Epithelial cell of proximal tubule (primary cell): ENCODE data around the gene PDHB. TPM values are rescaled to one million over a fixed set of nuclear protein-coding genes. Genes with fewer than 3 reads are reported as not detected.

Experiments
- DNase-seq: peaks from one replicate; pipeline ENCODE4 v3.0.0-alpha.2; 2011; ENCODE audit warnings: low read depth
- H3K4me3 ChIP-seq: 2 replicates; pipeline ENCODE4 v1.5.1; 2011; ENCODE audit warnings: low read depth, mild to moderate bottlenecking, low read length
- CTCF ChIP-seq: conservative IDR thresholded peaks from 2 replicates; pipeline ENCODE4 v1.5.1; 2012; ENCODE audit warnings: low read depth, mild to moderate bottlenecking, low read length
- total RNA-seq: library from RNA; depleted of rRNA; stranded (reverse); fragments of >200 nt; gene quantifications from 2 replicates; pipeline ENCODE4 v1.2.3, GENCODE V29; 2015

Gene PDHB
- total RNA-seq, 1 donor from 2014 or later = 103 TPM

- H3K4me3 ChIP-seq = no peak overlapping the region
- no peak for DNase-seq
- no peak for TF ChIP-seq CTCF
These were observed 9.0 kb downstream of the PDHB start for GRCh38 chr3:58424613-58425012.

- H3K4me3 ChIP-seq = no peak overlapping the region
- DNase-seq = no peak
These were observed 10.8 kb downstream of the PDHB start for GRCh38 chr3:58422756-58423325.

GRCh38 chr3:58421004-58421403 is 12.6 kb downstream of the PDHB start:
- DNase-seq = no peak
- TF ChIP-seq CTCF = no peak
- no peak overlapping the region for H3K4me3 ChIP-seq

More at GRCh38 chr3:58422756-58423325, 10.8 kb downstream of the PDHB start:
- peak; percentile 56 for TF ChIP-seq CTCF

GRCh38 chr3:58419780-58420507 is 13.7 kb downstream of the PDHB start:
- no peak for TF ChIP-seq CTCF
- H3K4me3 ChIP-seq = no peak overlapping the region
- no peak for DNase-seq

GRCh38 chr3:58418227-58418626 is 15.4 kb downstream of the PDHB start:
- DNase-seq = no peak
- H3K4me3 ChIP-seq = no peak overlapping the region
- no peak for TF ChIP-seq CTCF

- no peak overlapping the region for H3K4me3 ChIP-seq
- no peak for DNase-seq
- no peak for TF ChIP-seq CTCF
These were observed 16.6 kb downstream of the PDHB start for GRCh38 chr3:58417075-58417474.

GRCh38 chr3:58416191-58416590 is 17.4 kb downstream of the PDHB start:
- TF ChIP-seq CTCF = no peak
- DNase-seq = no peak

More at GRCh38 chr3:58416191-58416590, 17.4 kb downstream of the PDHB start:
- no peak overlapping the region for H3K4me3 ChIP-seq
